GM20431 (cell line): ENCODE data around the gene SLC35B3.
"Not testable (repeated sequence)": the region's sequence is repeated elsewhere in the genome, so short reads cannot be mapped to it uniquely, and the experiment has no call there.

ENCODE experiments used
- in situ Hi-C: fragments of 300-500 bp; cut with MseI, MboI; formaldehyde crosslinking; loops from one replicate; pipeline ENCODE4 v1.15.0; 2020; ENCODE audit warnings: low sequenced_read_pairs; ENCODE audit not compliant: unreplicated experiment

Gene SLC35B3

GRCh38 chr6:8415913-8416312, 19.4 kb downstream of the SLC35B3 start:
- in situ Hi-C loops = no loop called here

GRCh38 chr6:8415280-8415679, 20.1 kb downstream of the SLC35B3 start:
- in situ Hi-C loops = no loop called here

GRCh38 chr6:8414844-8415243, 20.5 kb downstream of the SLC35B3 start:
- in situ Hi-C loops = no loop called here

- in situ Hi-C loops = not testable (repeated sequence)
Measured at GRCh38 chr6:8405946-8406345, 29.4 kb downstream of the SLC35B3 start.

GRCh38 chr6:8402546-8402945, 32.8 kb downstream of the SLC35B3 start:
- in situ Hi-C loops = no loop called here

GRCh38 chr6:8400663-8401062, 34.7 kb downstream of the SLC35B3 start:
- in situ Hi-C loops = no loop called here

GRCh38 chr6:8392569-8392968, 42.8 kb downstream of the SLC35B3 start:
- in situ Hi-C loops = no loop called here

GRCh38 chr6:8391934-8392333, 43.4 kb downstream of the SLC35B3 start:
- in situ Hi-C loops = no loop called here

- in situ Hi-C loops = no loop called here
Measured at GRCh38 chr6:8389036-8389818, 46.1 kb downstream of the SLC35B3 start.

GRCh38 chr6:8387942-8388437, 47.4 kb downstream of the SLC35B3 start:
- in situ Hi-C loops = no loop called here

GRCh38 chr6:8383584-8383983, 51.8 kb downstream of the SLC35B3 start:
- in situ Hi-C loops = no loop called here

GRCh38 chr6:8382434-8382833, 52.9 kb downstream of the SLC35B3 start:
- in situ Hi-C loops = no loop called here

- in situ Hi-C loops = no loop called here
Measured at GRCh38 chr6:8375916-8376315, 59.4 kb downstream of the SLC35B3 start.
